HepG2 (cell line): ENCODE measurements around the gene PTPRC. TPM values are rescaled to one million over a fixed set of nuclear protein-coding genes. Genes with fewer than 3 reads are reported as not detected.

Source experiments
- ATAC-seq: fragments of 200-7000 bp; cut with Tn5 transposase; 3 replicates; pipeline ENCODE4 v1.9.1; 2020; ENCODE audit warnings: mild to moderate bottlenecking, moderate library complexity
- BruUV-seq: library from RNA; stranded (reverse); fragments of 400-500 nt; replicated peaks from 2 replicates; lab custom pipeline; 2021; lab: Mats Ljungman, UMichigan
- CTCF ChIA-PET: fragments of 300-600 bp; formaldehyde crosslinking; extraction: SDS; loops from one replicate; lab custom pipeline; 2021; ENCODE audit warnings: low total read pairs, inconsistent platforms, low intra/inter-chr PET ratio; lab: Yijun Ruan, JAX
- POLR2A ChIA-PET: fragments of 350-600 bp; sonication (Branson Sonifier 250); formaldehyde crosslinking; loops from one replicate; lab custom pipeline; 2020; ENCODE audit warnings: antibody characterized with exemption, inconsistent platforms; lab: Yijun Ruan, JAX
- DNase-seq: peaks from one replicate; pipeline ENCODE4 v3.0.0-alpha.2; 2015; ENCODE audit warnings: low spot score
- FAIRE-seq: peaks from 3 replicates; lab custom pipeline; 2011; peaks lifted over from hg19 to GRCh38; lab: Jason Lieb, UNC
- H2AFZ ChIP-seq: one replicate; pipeline ENCODE4 v1.6.1; 2011; ENCODE audit warnings: low read length, inconsistent platforms
- H3K27ac ChIP-seq: fragments of 300-600 bp; 3 replicates; pipeline ENCODE4 v1.8.0; 2011; ENCODE audit warnings: mixed run types, mild to moderate bottlenecking, mixed read lengths, low read length, inconsistent platforms; ENCODE audit not compliant: insufficient read depth; ENCODE audit errors: extremely low read length
- H3K27me3 ChIP-seq, 2 experiments: fragments of 200-600 bp in 1 of 2; 2 replicates in 1 of 2; 3 replicates in 1 of 2; pipeline versions ENCODE4 v1.6.0 to v1.8.0; 2011; ENCODE audit warnings: low read length in 2 of 2, mild to moderate bottlenecking in 2 of 2, moderate library complexity in 2 of 2, inconsistent platforms in 1 of 2; ENCODE audit not compliant: insufficient read depth in 2 of 2, control insufficient read depth in 1 of 2
- H3K36me3 ChIP-seq, 2 experiments: fragments of 200-600 bp in 1 of 2; replicated peaks in 1 of 2; 2 replicates in 1 of 2; 3 replicates in 1 of 2; pipeline versions ENCODE4 v1.5.1 to v1.8.0; 2011; ENCODE audit warnings: low read length in 2 of 2, inconsistent platforms in 1 of 2; ENCODE audit not compliant: insufficient read depth in 2 of 2, control insufficient read depth in 1 of 2
- H3K4me1 ChIP-seq: 2 replicates; pipeline ENCODE4 v1.5.1; 2012; ENCODE audit warnings: low read length, inconsistent platforms; ENCODE audit not compliant: insufficient read depth
- H3K4me2 ChIP-seq: 2 replicates; pipeline ENCODE4 v1.6.0; 2011; ENCODE audit warnings: low read depth, low read length, inconsistent platforms
- H3K4me3 ChIP-seq, 3 experiments: fragments of 200-600 bp in 1 of 3; sonication (generic), shearing (Covaris generic) in 1 of 3; replicated peaks in 1 of 3; 2 replicates each; pipeline ENCODE4 v1.5.1; 2011 to 2016; ENCODE audit warnings: low read length in 3 of 3, inconsistent platforms in 2 of 3, low read depth in 2 of 3, mild to moderate bottlenecking in 2 of 3, control low read depth in 1 of 3, mixed read lengths in 1 of 3; ENCODE audit not compliant: insufficient read depth in 1 of 3
- H3K79me2 ChIP-seq: one replicate; pipeline ENCODE4 v1.6.1; 2011; ENCODE audit warnings: low read length, inconsistent platforms; ENCODE audit not compliant: insufficient read depth
- H3K9ac ChIP-seq: 2 replicates; pipeline ENCODE4 v1.6.0; 2011; ENCODE audit warnings: mild to moderate bottlenecking, low read depth, low read length, inconsistent platforms; ENCODE audit not compliant: insufficient read depth
- H3K9me3 ChIP-seq: 2 replicates; pipeline ENCODE4 v1.5.1; 2012; ENCODE audit warnings: mild to moderate bottlenecking, low read length
- H4K20me1 ChIP-seq: 2 replicates; pipeline ENCODE4 v1.6.0; 2011; ENCODE audit warnings: inconsistent platforms, mild to moderate bottlenecking, low read length, moderate library complexity; ENCODE audit not compliant: insufficient read depth
- DNMT1 ChIP-seq: sonication (generic); formaldehyde crosslinking; IDR thresholded peaks from 2 replicates; pipeline ENCODE4 v1.5.1; 2020; ENCODE audit warnings: mild to moderate bottlenecking, missing genetic modification reagents
- GABPA ChIP-seq, 2 experiments: IDR thresholded peaks; 2 replicates each; pipeline ENCODE4 v1.6.1; 2011 to 2016; ENCODE audit warnings: low read depth in 2 of 2, low read length in 1 of 2, missing biosample characterization in 1 of 2, missing genetic modification characterization in 1 of 2
- MTF1 ChIP-seq: sonication (generic); formaldehyde crosslinking; IDR thresholded peaks from 2 replicates; pipeline ENCODE4 v1.5.0; 2020; ENCODE audit warnings: missing genetic modification reagents
- SP1 ChIP-seq, 2 experiments: fragments of 450-650 bp in 1 of 2; sonication (generic) in 1 of 2; formaldehyde crosslinking in 1 of 2; IDR thresholded peaks; 2 replicates each; pipeline versions ENCODE4 v1.4.0 to v1.6.1; 2016 to 2020; ENCODE audit warnings: missing genetic modification reagents in 1 of 2
- STAG1 ChIP-seq: sonication (generic); formaldehyde crosslinking; IDR thresholded peaks from 2 replicates; pipeline ENCODE4 v1.4.0; 2020; ENCODE audit warnings: missing genetic modification reagents
- WGBS: methylation state at CpG from one replicate; pipeline ENCODE4 v1.1.6; 2017; ENCODE audit warnings: low lambda C conversion rate; 5-methylcytosine and 5-hydroxymethylcytosine counted together
- in situ Hi-C: cut with HindIII; loops from 2 replicates; pipeline ENCODE4 v1.10.0; 2017; ENCODE audit warnings: low pct_unique_long_range_greater_than_20kb; ENCODE audit not compliant: extremely low pct_ligation_motif_present
- intact Hi-C: fragments of 100-400 bp; cut with micrococcal nuclease; formaldehyde crosslinking; loops from one replicate; pipeline ENCODE4 v1.10.0; 2022; ENCODE audit not compliant: unreplicated experiment
- polyA plus RNA-seq, 8 experiments: library from polyadenylated mRNA; depleted of rRNA in 3 of 8; stranded (reverse) in 7 of 8; unstranded in 1 of 8; fragments of >200 nt; fragmentation: Illumina TruSeq in 4 of 8; extraction: Trizol in 4 of 8; gene quantifications; 2 replicates each; pipeline versions ENCODE4 v1.2.1 to v1.2.3, GENCODE V29; 2011 to 2016; ENCODE audit warnings: low read depth in 4 of 8, missing spikeins in 1 of 8, mixed read lengths in 1 of 8; ENCODE audit not compliant: insufficient read depth in 1 of 8
- total RNA-seq, 5 experiments: library from RNA; depleted of rRNA; stranded (reverse); fragments of >200 nt; fragmentation: Illumina TruSeq; extraction: Trizol; gene quantifications; 2 replicates each; pipeline ENCODE4 v1.2.3, GENCODE V29; 2016; ENCODE audit warnings: low read depth in 1 of 5
- TF ChIP-seq, protein P1 (sequence below): sonication (generic); formaldehyde crosslinking; IDR thresholded peaks from 2 replicates; pipeline ENCODE4 v1.5.1; 2020; ENCODE audit warnings: missing genetic modification reagents, mild to moderate bottlenecking, borderline replicate concordance
- TF ChIP-seq, protein P2 (sequence below): sonication (generic); formaldehyde crosslinking; IDR thresholded peaks from 2 replicates; pipeline ENCODE4 v1.4.0; 2020; ENCODE audit warnings: mild to moderate bottlenecking, missing genetic modification reagents

PTPRC gene
- total and polyA plus RNA-seq, 2 of the 13 experiments (the other 11 are each of a cell fraction or from before 2014, with no cell fraction given): not detected

DNA sequence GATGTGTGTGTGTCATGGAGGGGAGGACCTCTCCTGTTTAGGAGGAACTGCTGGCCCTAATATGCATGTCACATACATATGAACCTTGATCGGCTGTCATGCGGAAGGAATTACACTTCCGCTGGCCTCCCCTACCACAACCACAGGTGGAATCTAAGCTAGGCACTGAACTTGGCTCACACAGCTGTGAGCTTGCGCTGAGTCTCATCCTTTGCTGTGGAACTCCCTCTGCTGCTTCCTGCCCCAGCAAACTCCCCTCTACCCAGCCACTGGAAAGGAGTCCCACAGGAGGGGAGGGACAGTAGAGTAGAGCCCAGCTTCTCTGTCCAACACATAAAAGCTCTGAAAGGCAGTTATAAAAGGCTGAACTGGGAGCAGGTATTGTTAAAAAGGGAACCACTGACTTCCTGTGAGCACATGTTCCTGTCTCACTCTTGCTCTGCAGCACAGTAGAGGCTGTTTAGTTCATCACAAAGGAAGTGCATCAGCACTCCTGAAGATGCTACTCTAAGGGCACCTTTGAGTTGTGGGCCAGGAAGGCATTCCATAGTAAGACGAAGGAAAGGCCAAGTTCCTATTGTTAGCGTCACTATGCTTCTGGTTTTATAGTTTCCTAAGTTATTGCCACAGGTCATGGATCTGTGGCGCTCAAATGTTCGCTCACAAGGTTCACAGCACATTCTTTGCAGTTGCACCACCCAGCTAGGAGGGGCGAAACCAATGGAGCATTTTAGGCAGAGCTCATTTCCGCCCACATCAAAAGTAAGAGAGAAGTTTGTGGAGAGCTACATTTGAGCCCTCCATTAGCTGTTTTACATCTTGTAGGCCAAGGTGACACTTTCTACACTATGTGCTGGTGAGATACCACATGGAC, 17.7 kb upstream of the PTPRC start:
- H3K27ac ChIP-seq: no peak overlapping the region
- no TSS peak for BruUV-seq
- CTCF ChIA-PET: no interaction called here

DNA sequence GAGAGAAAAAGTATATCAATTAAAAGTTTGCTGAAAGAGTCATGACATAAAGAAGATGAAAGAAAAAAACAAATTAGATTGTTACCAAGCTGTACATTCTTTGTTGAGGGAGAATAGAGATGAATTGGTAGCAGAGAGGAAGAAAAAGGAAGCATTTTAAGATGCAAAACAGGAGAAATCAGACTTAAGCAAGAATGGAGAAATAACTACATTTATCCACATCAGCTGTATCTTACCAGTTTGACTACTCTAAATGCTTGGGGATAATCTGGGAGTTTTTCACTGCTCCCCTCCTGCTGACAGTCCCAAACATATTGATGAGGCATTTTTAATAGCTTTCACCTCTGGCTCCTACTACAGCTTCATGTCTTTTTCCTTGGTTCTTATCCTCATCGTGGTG, 16.8 kb upstream of the PTPRC start:
- 4% methylated on average over 1 of the region's 1 CpG for WGBS
- no peak for DNase-seq
- no peak for ATAC-seq
- H3K27me3 ChIP-seq: no peaks in the 10 kb centered on the region
- no peaks in the 10 kb centered on the region for H3K36me3 ChIP-seq
- no peak overlapping the region for H3K4me3 ChIP-seq
- no peak overlapping the region for H3K27ac ChIP-seq
- no peak overlapping the region for H2AFZ ChIP-seq
- no peak overlapping the region for H3K4me2 ChIP-seq
- no peaks in the 10 kb centered on the region for H3K9me3 ChIP-seq
- H3K9ac ChIP-seq: no peak overlapping the region
- intact Hi-C loops: no loop called here
- ChIA-PET CTCF (no interaction called here), POLR2A (no interaction called here)
- BruUV-seq: no TSS peak
- in situ Hi-C loops: no loop called here
- H4K20me1 ChIP-seq: no peaks in the 10 kb centered on the region
- no peaks in the 10 kb centered on the region for H3K79me2 ChIP-seq
- FAIRE-seq: no peak
- H3K4me1 ChIP-seq: no peaks in the 10 kb centered on the region
- TF ChIP-seq, protein P1, sequence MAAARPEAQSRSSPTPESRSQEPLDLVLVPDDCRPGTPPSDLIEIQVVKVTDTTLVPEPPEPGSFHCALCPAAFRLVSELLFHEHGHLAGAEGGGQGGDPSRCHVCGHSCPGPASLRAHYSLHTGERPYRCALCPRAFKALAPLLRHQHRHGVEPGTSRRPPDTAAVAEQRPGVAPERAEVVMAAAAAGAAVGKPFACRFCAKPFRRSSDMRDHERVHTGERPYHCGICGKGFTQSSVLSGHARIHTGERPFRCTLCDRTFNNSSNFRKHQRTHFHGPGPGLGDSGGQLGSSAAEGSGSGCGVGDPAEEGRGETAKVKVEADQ (CRISPR knock-in tag): no peak
- TF ChIP-seq SP1 (IDR thresholded peaks at IDR 0.05) (no peak), SP1 (CRISPR knock-in tag; IDR thresholded peaks at IDR 0.05) (no peak), MTF1 (CRISPR knock-in tag) (no peak), STAG1 (CRISPR knock-in tag) (no peak), DNMT1 (no peak)

More for the DNA sequence above, 17.7 kb upstream of the PTPRC start:
- POLR2A ChIA-PET: no interaction called here
- H2AFZ ChIP-seq: no peak overlapping the region
- TF ChIP-seq GABPA (IDR thresholded peaks at IDR 0.05; ENCODE audit: low read depth, low read length): no peak
- TF ChIP-seq GABPA (CRISPR knock-in tag; IDR thresholded peaks at IDR 0.05; ENCODE audit: low read depth): peak; percentile 45
- TF ChIP-seq, protein P2, sequence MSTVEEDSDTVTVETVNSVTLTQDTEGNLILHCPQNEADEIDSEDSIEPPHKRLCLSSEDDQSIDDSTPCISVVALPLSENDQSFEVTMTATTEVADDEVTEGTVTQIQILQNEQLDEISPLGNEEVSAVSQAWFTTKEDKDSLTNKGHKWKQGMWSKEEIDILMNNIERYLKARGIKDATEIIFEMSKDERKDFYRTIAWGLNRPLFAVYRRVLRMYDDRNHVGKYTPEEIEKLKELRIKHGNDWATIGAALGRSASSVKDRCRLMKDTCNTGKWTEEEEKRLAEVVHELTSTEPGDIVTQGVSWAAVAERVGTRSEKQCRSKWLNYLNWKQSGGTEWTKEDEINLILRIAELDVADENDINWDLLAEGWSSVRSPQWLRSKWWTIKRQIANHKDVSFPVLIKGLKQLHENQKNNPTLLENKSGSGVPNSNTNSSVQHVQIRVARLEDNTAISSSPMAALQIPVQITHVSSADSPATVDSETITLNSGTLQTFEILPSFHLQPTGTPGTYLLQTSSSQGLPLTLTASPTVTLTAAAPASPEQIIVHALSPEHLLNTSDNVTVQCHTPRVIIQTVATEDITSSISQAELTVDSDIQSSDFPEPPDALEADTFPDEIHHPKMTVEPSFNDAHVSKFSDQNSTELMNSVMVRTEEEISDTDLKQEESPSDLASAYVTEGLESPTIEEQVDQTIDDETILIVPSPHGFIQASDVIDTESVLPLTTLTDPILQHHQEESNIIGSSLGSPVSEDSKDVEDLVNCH (CRISPR knock-in tag): no peak
- in situ Hi-C loops: no loop called here
- no peak for FAIRE-seq
- no peaks in the 10 kb centered on the region for H3K9me3 ChIP-seq
- no peak overlapping the region for H3K4me3 ChIP-seq
- 8% methylated on average over 9 of the region's 10 CpGs for WGBS
- DNase-seq: no peak
- H3K9ac ChIP-seq: no peak overlapping the region
- peak; percentile 54 for ATAC-seq
- intact Hi-C loops: no loop called here
- no peaks in the 10 kb centered on the region for H3K4me1 ChIP-seq
- H4K20me1 ChIP-seq: no peaks in the 10 kb centered on the region
- H3K27me3 ChIP-seq: no peaks in the 10 kb centered on the region
- no peaks in the 10 kb centered on the region for H3K79me2 ChIP-seq
- H3K36me3 ChIP-seq: no peaks in the 10 kb centered on the region
- H3K4me2 ChIP-seq: no peak overlapping the region
